ENCODE data around the gene ATG4C. TPM values are rescaled to one million over a fixed set of nuclear protein-coding genes. Genes with fewer than 3 reads are reported as not detected.
A peak's percentile ranks its signal among the peaks of the same experiment; 100 is the strongest.

The ATG4C gene
- total and polyA plus RNA-seq, 4 experiments from 2014 or later = 11.7 to 15.8 (median 14.3) TPM

GRCh38 chr1:62799688-62800087 is 15.8 kb downstream of the ATG4C start:
- no peaks in the 10 kb centered on the region for H3K36me3 ChIP-seq (ENCODE audit: insufficient read depth, low read length)
- peaks cover 0 to 7% (median 2%) of the 10 kb centered on the region in 4 donors for H3K4me1 Mint-ChIP-seq
- no peak overlapping the region for H3K27ac Mint-ChIP-seq
- intact Hi-C loops (cut with micrococcal nuclease) = no loop called here
- H3K4me1 ChIP-seq (ENCODE audit: insufficient read depth, low read length) = no peaks in the 10 kb centered on the region
- no peaks in the 10 kb centered on the region for H3K27me3 ChIP-seq (ENCODE audit: insufficient read depth, low read length)
- no peak overlapping the region for H3K4me3 ChIP-seq (ENCODE audit: low read length in 2 of 2)
- no peaks in the 10 kb centered on the region for H3K27me3 Mint-ChIP-seq
- no peaks in the 10 kb centered on the region for H3K9me3 ChIP-seq (ENCODE audit: control insufficient read depth in 1 of 2, low read length in 2 of 2)
- POLR2A ChIA-PET (ENCODE audit: partially characterized antibody) = no interaction called here
- CTCF ChIA-PET (ENCODE audit: partially characterized antibody) = no interaction called here
- no peak overlapping the region for H3K27ac ChIP-seq (ENCODE audit: low read depth, low read length)
- no peak overlapping the region for H3K4me3 Mint-ChIP-seq
- no peaks in the 10 kb centered on the region for H3K9me3 Mint-ChIP-seq
- DNase-seq = no peak
- peaks cover 3 to 16% of the 10 kb centered on the region in 2 donors for H3K36me3 Mint-ChIP-seq

- no peaks in the 10 kb centered on the region for H3K27me3 ChIP-seq (ENCODE audit: insufficient read depth, low read length)
- H3K27ac ChIP-seq (ENCODE audit: low read depth, low read length) = no peak overlapping the region
- H3K36me3 ChIP-seq (ENCODE audit: insufficient read depth, low read length) = no peaks in the 10 kb centered on the region
- H3K36me3 Mint-ChIP-seq = peaks cover 3 to 16% of the 10 kb centered on the region in 2 donors
- intact Hi-C loops (cut with micrococcal nuclease) = no loop called here
- ChIA-PET CTCF (ENCODE audit: partially characterized antibody) (no interaction called here), POLR2A (ENCODE audit: partially characterized antibody) (no interaction called here)
- no peak for DNase-seq
- peaks cover 0 to 7% (median 2%) of the 10 kb centered on the region in 4 donors for H3K4me1 Mint-ChIP-seq
- no peaks in the 10 kb centered on the region for H3K9me3 Mint-ChIP-seq
- peak overlapping the region in 1 of 7 donors; percentile 44 for H3K27ac Mint-ChIP-seq
- H3K4me3 Mint-ChIP-seq = no peak overlapping the region
- H3K27me3 Mint-ChIP-seq = no peaks in the 10 kb centered on the region
- H3K4me3 ChIP-seq (ENCODE audit: low read length in 2 of 2) = no peak overlapping the region
- no peaks in the 10 kb centered on the region for H3K4me1 ChIP-seq (ENCODE audit: insufficient read depth, low read length)
- H3K9me3 ChIP-seq (ENCODE audit: control insufficient read depth in 1 of 2, low read length in 2 of 2) = no peaks in the 10 kb centered on the region
These were observed 16.3 kb downstream of the ATG4C start for GRCh38 chr1:62800281-62800680.

- Histone ChIP-seq H3K9me3 (ENCODE audit: control insufficient read depth in 1 of 2, low read length in 2 of 2) (no peaks in the 10 kb centered on the region), H3K36me3 (ENCODE audit: insufficient read depth, low read length) (no peaks in the 10 kb centered on the region), H3K4me1 (ENCODE audit: insufficient read depth, low read length) (no peaks in the 10 kb centered on the region), H3K27me3 (ENCODE audit: insufficient read depth, low read length) (no peaks in the 10 kb centered on the region), H3K4me3 (ENCODE audit: low read length in 2 of 2) (no peak overlapping the region), H3K27ac (ENCODE audit: low read depth, low read length) (no peak overlapping the region)
- no peak overlapping the region for H3K4me3 Mint-ChIP-seq
- ChIA-PET CTCF (ENCODE audit: partially characterized antibody) (no interaction called here), POLR2A (ENCODE audit: partially characterized antibody) (no interaction called here)
- H3K36me3 Mint-ChIP-seq = peaks cover 3 to 19% of the 10 kb centered on the region in 2 donors
- H3K27ac Mint-ChIP-seq = no peak overlapping the region
- intact Hi-C loops (cut with micrococcal nuclease) = no loop called here
- H3K27me3 Mint-ChIP-seq = no peaks in the 10 kb centered on the region
- H3K4me1 Mint-ChIP-seq = peaks cover 0 to 7% (median 2%) of the 10 kb centered on the region in 4 donors
- no peaks in the 10 kb centered on the region for H3K9me3 Mint-ChIP-seq
- DNase-seq = no peak
These were observed 16.9 kb downstream of the ATG4C start for GRCh38 chr1:62800825-62801306.

GRCh38 chr1:62809788-62810187 is 25.9 kb downstream of the ATG4C start:
- ChIA-PET POLR2A (ENCODE audit: partially characterized antibody) (no interaction called here), CTCF (ENCODE audit: partially characterized antibody) (interaction anchor here (1.5 kb wide), 1 partner anchor 28 kb away, joined by 4 read pairs; no protein-coding TSS in a partner anchor)
- Mint-ChIP-seq H3K27me3 (no peaks in the 10 kb centered on the region), H3K4me1 (no peaks in the 10 kb centered on the region), H3K4me3 (no peak overlapping the region), H3K27ac (no peak overlapping the region), H3K36me3 (peaks cover 43 to 72% of the 10 kb centered on the region in 2 donors), H3K9me3 (peaks cover 0 to 2% (median 0%) of the 10 kb centered on the region in 8 donors)
- Histone ChIP-seq H3K27me3 (ENCODE audit: insufficient read depth, low read length) (no peaks in the 10 kb centered on the region), H3K4me3 (ENCODE audit: low read length in 2 of 2) (no peak overlapping the region), H3K27ac (ENCODE audit: low read depth, low read length) (no peak overlapping the region), H3K36me3 (ENCODE audit: insufficient read depth, low read length) (no peaks in the 10 kb centered on the region), H3K4me1 (ENCODE audit: insufficient read depth, low read length) (no peaks in the 10 kb centered on the region), H3K9me3 (ENCODE audit: control insufficient read depth in 1 of 2, low read length in 2 of 2) (no peaks in the 10 kb centered on the region)
- no peak for DNase-seq
- intact Hi-C loops (cut with micrococcal nuclease) = no loop called here

GRCh38 chr1:62810420-62811274 is 26.7 kb downstream of the ATG4C start:
- Histone ChIP-seq H3K27me3 (ENCODE audit: insufficient read depth, low read length) (no peaks in the 10 kb centered on the region), H3K4me1 (ENCODE audit: insufficient read depth, low read length) (no peaks in the 10 kb centered on the region), H3K36me3 (ENCODE audit: insufficient read depth, low read length) (no peaks in the 10 kb centered on the region), H3K9me3 (ENCODE audit: control insufficient read depth in 1 of 2, low read length in 2 of 2) (no peaks in the 10 kb centered on the region), H3K27ac (ENCODE audit: low read depth, low read length) (no peak overlapping the region), H3K4me3 (ENCODE audit: low read length in 2 of 2) (no peak overlapping the region)
- ChIA-PET CTCF (ENCODE audit: partially characterized antibody) (no interaction called here), POLR2A (ENCODE audit: partially characterized antibody) (no interaction called here)
- Mint-ChIP-seq H3K27me3 (no peaks in the 10 kb centered on the region), H3K27ac (no peak overlapping the region), H3K4me1 (no peaks in the 10 kb centered on the region), H3K9me3 (peaks cover 0 to 2% (median 0%) of the 10 kb centered on the region in 8 donors), H3K4me3 (no peak overlapping the region), H3K36me3 (peaks cover 46 to 70% of the 10 kb centered on the region in 2 donors)
- intact Hi-C loops (cut with micrococcal nuclease) = no loop called here
- DNase-seq = no peak

- ChIA-PET POLR2A (ENCODE audit: partially characterized antibody) (no interaction called here), CTCF (ENCODE audit: partially characterized antibody) (no interaction called here)
- Histone ChIP-seq H3K36me3 (ENCODE audit: insufficient read depth, low read length) (no peaks in the 10 kb centered on the region), H3K27me3 (ENCODE audit: insufficient read depth, low read length) (no peaks in the 10 kb centered on the region), H3K9me3 (ENCODE audit: control insufficient read depth in 1 of 2, low read length in 2 of 2) (no peaks in the 10 kb centered on the region), H3K4me1 (ENCODE audit: insufficient read depth, low read length) (no peaks in the 10 kb centered on the region), H3K27ac (ENCODE audit: low read depth, low read length) (no peak overlapping the region), H3K4me3 (ENCODE audit: low read length in 2 of 2) (no peak overlapping the region)
- Mint-ChIP-seq H3K9me3 (peaks cover 0 to 5% (median 1%) of the 10 kb centered on the region in 8 donors), H3K27me3 (no peaks in the 10 kb centered on the region), H3K4me1 (peaks cover 0 to 8% (median 5%) of the 10 kb centered on the region in 4 donors), H3K27ac (no peak overlapping the region), H3K36me3 (peaks cover 22 to 43% of the 10 kb centered on the region in 2 donors), H3K4me3 (no peak overlapping the region)
- DNase-seq = no peak
- intact Hi-C loops (cut with micrococcal nuclease) = no loop called here
These were observed 39.6 kb downstream of the ATG4C start for GRCh38 chr1:62823556-62823955.

- intact Hi-C loops (cut with micrococcal nuclease) = no loop called here
- H3K9me3 Mint-ChIP-seq = peaks cover 0 to 5% (median 1%) of the 10 kb centered on the region in 8 donors
- no peaks in the 10 kb centered on the region for H3K27me3 Mint-ChIP-seq
- H3K36me3 Mint-ChIP-seq = peaks cover 26 to 43% of the 10 kb centered on the region in 2 donors
- ChIA-PET POLR2A (ENCODE audit: partially characterized antibody) (no interaction called here), CTCF (ENCODE audit: partially characterized antibody) (interaction anchor here (1.1 to 5.2 kb wide), 2 partner anchors 13 to 15 kb away, joined by 3 to 22 read pairs; no protein-coding TSS in a partner anchor)
- no peaks in the 10 kb centered on the region for H3K4me1 ChIP-seq (ENCODE audit: insufficient read depth, low read length)
- no peak for DNase-seq
- H3K4me3 ChIP-seq (ENCODE audit: low read length in 2 of 2) = no peak overlapping the region
- no peak overlapping the region for H3K27ac ChIP-seq (ENCODE audit: low read depth, low read length)
- H3K27me3 ChIP-seq (ENCODE audit: insufficient read depth, low read length) = no peaks in the 10 kb centered on the region
- no peak overlapping the region for H3K4me3 Mint-ChIP-seq
- peaks cover 0 to 8% (median 5%) of the 10 kb centered on the region in 4 donors for H3K4me1 Mint-ChIP-seq
- H3K9me3 ChIP-seq (ENCODE audit: control insufficient read depth in 1 of 2, low read length in 2 of 2) = no peaks in the 10 kb centered on the region
- H3K27ac Mint-ChIP-seq = no peak overlapping the region
- no peaks in the 10 kb centered on the region for H3K36me3 ChIP-seq (ENCODE audit: insufficient read depth, low read length)
These were observed 43.0 kb downstream of the ATG4C start for GRCh38 chr1:62826901-62827300.
